HG03378 (cell line): ENCODE results near the gene VAPA.
A peak's percentile ranks its signal among the peaks of the same experiment; 100 is the strongest.

Experiments used
- ATAC-seq: cut with Tn5 transposase; IDR thresholded peaks from one replicate; pipeline ENCODE4 v1.9.1; 2021; ENCODE audit warnings: mild to moderate bottlenecking, moderate library complexity; ENCODE audit not compliant: unreplicated experiment

The VAPA gene, protein sequence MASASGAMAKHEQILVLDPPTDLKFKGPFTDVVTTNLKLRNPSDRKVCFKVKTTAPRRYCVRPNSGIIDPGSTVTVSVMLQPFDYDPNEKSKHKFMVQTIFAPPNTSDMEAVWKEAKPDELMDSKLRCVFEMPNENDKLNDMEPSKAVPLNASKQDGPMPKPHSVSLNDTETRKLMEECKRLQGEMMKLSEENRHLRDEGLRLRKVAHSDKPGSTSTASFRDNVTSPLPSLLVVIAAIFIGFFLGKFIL

DNA sequence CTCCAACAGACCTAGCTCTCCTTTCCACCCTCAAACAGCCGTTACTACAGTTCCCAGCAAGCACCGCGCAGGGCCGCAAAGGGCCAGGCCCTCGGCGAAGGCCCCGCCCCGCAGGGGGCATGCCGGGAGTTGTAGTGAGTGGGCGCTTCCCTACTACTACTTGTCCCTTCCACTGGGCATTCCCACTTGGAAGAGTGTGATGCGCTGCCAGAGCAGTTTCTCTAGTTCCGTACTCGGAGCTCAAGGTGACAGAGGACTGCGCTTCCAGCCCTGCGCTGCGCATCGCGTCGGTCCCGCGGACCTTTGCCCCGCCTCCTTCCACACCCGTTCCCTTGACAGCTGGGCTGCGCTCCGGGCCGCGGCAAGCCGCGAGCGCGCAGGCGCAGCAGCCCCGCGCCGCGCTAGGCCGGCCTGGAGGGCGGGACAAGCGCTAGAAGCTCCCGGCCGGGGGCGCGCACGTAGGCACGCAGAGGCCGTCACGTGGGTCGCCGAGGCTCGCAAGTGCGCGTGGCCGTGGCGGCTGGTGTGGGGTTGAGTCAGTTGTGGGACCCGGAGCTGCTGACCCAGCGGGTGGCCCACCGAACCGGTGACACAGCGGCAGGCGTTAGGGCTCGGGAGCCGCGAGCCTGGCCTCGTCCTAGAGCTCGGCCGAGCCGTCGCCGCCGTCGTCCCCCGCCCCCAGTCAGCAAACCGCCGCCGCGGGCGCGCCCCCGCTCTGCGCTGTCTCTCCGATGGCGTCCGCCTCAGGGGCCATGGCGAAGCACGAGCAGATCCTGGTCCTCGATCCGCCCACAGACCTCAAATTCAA is at the start of gene VAPA:
Gene VAPA (plus strand): TSS at position 491 of the 808 bp plus-strand sequence. CDS start 241 bp downstream, at position 732.
- ATAC-seq, result peak; percentile 91

DNA sequence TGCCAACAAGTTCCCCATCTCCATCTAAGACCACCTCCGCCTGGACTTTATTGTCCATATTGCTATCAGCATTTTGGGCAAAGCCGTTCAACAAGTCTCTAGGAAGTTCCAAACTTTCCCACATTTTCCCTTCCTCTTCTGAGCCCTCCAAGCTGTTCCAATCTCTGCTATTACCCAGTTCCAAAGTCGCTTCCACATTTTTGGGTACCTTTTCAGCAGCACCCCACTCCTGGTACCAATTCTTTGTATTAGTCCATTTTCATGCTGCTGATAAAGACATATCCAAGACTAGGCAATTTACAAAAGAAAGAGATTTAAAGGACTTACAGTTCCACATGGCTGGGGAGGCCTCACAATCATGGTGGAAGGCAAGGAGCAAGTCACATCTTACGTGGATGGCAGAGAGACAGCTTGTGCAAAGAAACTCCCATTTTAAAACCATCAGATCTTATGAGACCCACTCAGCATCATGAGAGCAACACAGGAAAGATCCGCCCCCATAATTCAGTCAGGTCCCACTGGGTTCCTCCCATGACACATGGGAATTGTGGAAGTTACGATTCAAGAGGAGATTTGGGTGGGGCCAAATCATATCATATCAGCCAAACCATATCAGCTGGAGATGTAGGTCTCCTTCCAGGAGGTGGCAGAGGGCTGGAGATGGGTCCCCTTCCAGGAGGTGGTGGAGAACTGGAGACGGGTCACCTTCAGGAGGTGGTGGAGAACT is 47.9 kb upstream of the VAPA start:
- ATAC-seq, result no peak

DNA sequence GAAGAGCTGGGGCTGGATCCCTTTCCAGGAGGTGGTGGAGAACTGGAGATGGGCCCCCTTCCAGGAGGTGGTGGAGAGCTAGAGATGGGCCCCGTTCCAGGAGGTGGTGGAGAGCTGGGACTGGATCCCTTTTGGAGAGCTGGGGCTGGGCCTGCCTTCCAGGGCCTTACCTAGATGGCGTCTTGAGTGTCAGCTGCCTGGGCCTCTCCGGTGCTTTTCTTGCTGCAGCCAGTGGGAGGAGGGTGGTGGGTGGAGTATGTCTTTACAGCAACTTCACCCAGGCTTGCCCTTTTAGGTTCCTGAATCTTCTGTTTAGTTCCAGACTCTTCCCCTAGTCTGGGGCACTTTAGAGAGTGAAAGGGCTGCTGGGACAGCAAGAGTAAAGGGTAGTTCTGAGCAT is 47.2 kb upstream of the VAPA start:
- ATAC-seq, result no peak

DNA sequence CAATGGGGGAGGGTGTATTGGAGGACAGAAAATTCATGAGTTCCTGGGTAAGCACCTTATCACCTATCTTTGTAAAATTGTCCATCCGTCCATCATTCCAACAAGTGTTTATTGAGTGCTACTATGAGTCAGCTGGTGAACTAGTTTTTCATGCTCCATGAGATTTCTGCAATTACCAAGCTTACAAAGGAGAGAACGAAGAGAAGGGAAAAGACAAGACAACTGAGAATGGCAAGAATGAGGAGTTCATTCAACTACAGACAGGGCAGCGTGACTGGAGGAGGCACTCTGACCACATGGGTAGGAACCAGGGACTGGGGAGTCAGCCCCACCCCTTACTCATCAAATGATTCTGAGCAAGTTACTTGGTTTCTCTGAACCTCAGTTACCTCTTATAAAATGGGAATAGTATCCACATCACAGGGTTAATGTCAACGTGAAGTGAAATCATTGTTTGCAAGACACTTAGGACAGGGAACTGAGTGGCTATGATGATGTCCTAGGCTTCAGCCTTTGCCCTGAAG is 46.7 kb upstream of the VAPA start:
- ATAC-seq, result no peak

DNA sequence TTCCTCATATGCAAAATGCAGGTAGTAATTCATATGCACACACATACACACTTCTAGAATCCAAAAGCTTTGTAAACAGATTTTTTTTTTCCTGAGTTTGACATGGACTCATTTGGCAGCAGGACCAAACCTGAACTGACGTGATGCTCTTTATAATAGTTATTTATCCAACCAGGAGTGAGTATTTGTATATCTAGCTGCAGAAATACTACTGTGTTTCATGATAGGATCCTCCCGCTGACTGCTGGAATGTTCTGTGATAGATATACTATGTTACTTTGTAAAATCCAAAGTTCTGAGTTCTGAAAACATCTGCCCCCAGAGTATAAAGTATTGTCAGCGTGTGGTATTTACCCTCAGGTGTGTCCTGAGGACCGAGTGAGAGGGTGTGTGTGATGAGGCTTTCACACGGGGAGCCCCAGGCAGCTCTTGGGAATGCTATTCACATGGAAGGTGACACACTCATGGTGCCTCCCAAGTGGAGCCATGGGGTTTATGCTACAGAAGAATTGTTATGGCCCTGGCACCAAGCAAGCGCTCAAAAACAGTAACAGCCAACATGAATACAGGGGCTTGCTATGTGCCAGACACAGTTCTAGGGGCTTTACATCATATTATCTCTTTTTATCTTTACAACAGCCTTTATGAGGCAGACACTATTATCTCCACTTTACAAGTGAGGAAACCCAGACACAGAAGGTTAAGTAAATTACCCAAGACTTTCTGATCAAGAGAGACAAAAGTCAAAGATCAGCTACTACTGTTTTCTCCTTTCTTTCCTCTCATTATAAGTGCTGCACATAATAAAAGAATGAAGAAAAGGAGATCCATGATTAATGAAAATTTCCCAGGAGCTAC is 44.7 kb upstream of the VAPA start:
- ATAC-seq, result no peak

DNA sequence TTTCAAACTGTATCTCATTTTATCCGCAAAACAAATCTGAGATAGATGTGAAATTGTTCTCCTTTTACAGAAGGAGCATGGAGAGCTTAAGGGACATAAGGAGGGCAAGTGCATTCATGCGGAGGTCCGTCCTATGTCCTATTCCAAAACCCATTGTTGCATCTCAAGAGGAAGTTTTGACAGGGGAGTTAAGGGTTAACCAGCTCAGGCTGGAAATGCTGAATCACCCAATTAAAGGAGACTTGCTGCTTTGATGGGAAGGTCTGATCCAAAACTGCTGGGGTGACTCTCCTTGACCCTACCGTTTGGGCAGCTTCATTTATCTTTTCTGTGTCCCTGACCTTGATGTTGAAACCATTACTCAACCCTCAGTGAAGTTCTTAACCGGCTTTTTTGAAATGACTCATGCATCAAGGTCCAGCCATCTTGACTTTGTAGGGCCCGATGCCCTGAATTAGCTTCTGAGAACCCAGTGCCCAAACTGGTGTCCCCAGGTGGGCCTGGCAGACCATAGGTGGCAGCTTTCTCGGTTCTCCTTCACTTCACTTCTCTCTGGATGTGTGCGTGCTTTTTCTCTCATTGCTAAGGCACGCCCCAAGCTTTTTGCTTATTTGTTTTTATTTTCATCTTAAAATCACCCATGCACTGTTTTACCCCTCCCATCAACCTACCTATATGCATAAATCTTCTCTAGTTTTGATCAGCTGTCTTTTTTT is 43.9 kb upstream of the VAPA start:
- ATAC-seq, result peak; percentile 72

DNA sequence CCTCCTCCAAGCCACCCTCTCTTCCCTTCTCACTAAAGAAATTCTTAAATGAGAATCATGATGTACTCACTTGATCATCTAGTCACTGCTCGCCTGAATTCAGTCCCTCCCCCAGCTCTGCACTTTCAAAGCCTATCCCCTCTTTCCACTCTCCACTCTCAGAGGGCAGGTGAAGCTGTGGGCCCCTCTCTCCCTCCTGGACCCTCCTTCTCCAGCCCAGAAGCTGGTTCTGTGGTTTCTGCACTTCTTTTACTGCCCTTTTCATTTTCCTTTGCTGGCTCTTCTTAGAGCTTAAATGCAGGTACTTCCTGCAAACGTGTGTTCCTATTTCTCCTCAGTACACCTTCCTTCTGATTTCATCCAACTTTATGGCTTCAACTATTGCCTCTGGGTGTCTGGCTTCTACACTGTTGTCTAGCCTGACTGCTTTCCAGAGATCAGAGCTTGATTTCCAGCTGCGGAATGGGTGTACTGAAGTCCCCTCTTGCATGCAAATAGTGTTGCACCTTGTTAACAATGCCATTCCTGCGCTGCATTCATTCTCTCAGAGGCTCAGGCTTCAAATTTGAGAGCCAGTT is 43.3 kb upstream of the VAPA start:
- no peak for ATAC-seq

DNA sequence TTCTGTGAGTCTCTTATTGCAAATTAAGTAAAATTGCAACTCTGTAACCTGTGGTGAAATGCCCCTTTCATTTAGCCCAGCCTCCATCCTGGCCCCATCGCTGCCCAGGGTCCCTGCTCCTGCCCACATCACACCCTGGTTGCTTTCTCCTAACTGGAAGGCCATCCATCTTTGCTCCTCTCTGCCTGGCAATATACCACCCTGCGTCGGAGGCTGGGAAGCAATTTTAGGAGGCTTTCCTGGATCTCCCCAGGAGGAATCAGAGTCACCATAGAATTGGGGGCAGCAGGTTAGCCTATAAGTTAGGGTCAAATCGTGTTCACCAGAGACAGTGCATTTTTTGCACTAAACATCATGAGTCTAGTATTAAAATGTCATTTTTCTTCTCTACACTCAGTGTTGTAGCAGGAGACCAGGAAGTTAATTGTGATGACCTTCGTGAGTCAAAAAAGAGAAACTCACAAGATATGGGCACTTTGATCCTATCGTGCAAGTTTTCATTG is 42.5 kb upstream of the VAPA start:
- ATAC-seq, result no peak

DNA sequence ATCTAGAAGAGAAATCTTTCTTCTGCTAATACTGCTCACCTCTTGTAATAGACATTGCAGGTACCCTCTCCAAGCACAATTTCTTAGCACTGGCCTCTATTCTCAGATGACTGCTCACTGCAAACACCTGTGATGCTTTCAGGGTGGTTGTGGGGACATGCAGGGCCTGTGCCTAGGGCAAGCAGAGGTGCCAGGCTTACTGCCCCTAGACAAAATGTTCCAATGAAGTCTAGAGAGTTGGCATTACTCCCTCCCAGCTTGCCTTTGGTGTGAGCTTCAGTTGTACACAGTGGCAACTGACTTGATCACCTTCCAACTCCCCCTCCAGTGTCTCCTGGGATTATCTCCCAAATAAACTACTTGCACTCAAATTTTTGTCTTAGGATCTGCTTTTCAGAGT is 41.0 kb upstream of the VAPA start:
- ATAC-seq, result no peak

DNA sequence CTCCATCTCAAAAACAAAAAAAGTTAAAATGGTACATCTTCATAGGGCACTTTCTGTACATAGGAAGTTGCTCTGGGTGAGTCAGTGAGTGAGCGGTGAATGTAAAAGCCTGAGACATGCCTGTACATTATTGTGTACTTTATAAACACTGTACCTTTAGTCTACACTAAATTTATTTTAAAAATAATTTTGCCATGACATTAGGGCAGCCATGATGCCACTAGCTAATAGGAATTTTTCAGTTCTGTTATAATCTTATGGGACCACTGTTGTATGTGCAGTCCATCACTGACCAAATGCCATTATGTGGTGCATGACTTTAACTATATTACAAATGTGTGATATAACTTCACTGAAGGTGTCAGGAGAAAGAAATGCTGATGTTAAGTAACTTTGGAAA is 39.1 kb upstream of the VAPA start:
- no peak for ATAC-seq

DNA sequence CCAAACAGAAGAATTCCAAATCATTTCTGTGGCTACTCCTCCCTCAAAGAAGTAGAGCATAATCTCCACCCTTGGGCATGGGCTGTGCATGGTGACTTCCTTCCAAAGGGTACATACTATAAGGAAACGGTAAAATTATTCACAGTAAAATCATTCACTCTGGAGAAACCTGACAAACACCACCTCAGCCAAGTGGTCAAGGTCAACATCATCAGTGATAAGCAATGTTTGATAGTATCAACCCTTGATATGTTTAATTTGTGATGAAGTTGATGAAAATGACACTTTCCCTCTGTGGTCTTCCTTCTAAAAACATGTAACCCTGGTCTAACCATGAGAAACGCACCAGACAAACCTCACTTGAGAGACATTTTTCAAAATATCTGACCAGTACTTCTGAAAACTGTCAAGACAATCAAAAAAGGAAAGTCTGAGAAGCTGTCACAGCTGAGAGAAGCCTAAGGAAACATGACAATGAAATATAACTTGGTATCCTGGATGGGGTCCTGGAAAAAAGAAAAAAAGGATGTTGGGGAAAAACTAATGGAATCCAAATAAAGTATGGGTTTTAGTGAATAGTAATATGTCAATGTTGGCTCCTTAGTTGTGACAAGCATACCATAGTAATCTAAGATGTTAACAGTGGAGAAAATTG is 37.5 kb upstream of the VAPA start:
- no peak for ATAC-seq

DNA sequence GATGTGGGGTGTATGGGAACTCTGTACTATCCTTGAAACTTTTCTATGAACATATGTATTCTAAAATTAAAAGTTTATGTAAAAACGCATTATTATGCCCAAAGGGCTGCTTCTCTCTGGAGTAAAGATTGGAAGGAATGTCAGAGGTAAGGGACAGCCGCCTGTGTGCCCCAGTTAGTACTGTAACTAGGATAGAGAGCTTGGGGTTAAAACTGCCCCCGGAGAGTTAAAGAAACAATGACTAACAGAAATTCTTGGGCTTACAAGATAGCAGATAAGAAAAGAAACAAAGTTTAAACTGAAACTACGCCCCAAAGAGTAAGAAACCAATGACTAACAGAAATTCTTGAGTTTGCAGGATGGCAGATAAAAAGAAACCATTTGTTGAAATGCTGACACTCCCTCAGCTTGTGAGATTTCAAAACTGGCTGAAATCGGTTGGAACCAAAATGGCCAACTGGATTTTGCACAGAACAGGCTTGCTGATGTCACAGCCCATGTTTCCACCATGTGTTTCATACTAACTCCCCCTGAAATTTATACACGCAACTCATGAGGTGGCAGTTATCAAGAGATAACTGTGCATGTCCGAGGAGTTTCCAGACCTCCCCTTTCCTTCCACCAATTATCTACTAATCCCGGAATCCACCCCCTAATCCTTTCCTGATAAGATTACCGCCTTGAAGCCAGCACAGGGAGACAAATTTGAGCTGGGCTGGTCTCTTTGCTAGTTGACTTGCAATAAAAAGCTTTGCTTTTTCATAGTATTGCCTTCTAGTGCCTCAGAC is 36.8 kb upstream of the VAPA start:
- ATAC-seq, result no peak

DNA sequence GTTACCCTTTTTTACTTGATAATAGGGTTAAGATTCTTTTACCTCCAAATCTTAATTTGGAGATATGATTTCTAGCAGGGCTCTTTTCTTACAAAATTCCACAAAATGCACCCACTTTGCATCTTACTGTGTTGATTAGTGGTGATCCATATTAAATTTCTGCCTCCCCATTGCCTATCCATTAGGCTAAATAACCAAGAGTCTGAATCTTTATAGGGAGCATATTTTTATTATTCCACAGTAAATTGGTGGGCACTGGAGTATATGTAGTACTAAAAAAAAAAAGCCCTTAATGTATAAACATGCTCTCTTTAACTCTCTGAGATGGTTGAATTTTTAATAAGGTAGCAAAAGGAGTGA is 36.2 kb upstream of the VAPA start:
- ATAC-seq, result no peak

DNA sequence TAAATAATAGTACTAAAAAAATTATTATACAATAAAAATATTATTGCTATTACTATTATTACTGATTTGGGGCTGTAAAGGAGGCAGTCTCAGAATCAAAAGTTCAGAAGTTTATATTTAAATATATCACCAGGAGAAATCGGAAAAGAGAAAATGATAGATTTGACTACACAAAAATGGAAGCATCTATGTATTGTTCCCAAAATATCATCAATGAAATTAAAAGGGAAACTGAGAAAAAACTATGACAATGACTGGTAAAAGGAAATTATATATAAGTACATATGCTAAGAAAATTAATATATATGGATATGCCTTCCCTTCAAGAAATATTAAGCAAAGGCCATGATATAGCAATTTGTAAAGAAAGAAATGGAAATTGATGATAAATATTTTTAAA is 35.7 kb upstream of the VAPA start:
- ATAC-seq, result no peak

DNA sequence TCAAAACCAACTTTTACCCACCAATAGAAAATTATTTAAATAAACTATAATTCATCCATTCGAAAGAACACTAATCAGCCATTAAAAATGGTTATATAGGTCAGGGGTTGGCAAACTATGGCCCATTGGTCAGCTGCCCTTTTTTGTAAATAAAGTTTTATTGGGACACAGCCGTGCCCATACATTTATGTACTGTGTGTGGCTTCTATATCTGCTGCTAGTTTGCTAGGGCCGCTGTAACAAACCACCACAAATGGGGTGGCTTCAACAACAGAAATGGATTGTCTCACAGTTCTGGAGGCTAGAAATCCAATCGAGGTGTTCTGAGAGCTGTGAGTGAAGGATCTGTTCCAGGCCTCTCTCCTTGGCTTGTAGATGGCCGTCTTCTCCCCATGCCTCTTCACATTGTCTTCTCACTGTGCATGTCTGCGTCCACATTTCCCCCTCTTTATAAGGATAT is 35.0 kb upstream of the VAPA start:
- ATAC-seq, result no peak

DNA sequence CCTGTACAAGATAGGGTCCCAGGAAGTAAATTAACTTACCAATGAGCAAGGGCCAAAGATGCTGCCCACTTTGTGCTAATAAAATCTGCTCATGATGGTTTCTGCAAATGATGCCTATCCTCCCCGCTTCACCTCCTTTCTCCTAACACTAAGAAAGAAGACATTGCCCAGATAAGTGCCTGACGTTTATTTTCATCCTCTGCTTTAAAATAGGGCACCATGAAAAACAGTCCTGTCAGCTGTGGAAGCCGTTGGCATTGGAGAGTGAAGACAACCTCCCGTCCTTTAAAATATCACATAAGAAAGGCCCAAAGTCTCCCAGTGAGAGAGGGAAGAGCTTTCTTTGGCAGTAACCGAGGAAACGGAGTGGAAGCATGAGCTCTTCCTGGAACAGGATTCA is 29.7 kb upstream of the VAPA start:
- ATAC-seq, result no peak

DNA sequence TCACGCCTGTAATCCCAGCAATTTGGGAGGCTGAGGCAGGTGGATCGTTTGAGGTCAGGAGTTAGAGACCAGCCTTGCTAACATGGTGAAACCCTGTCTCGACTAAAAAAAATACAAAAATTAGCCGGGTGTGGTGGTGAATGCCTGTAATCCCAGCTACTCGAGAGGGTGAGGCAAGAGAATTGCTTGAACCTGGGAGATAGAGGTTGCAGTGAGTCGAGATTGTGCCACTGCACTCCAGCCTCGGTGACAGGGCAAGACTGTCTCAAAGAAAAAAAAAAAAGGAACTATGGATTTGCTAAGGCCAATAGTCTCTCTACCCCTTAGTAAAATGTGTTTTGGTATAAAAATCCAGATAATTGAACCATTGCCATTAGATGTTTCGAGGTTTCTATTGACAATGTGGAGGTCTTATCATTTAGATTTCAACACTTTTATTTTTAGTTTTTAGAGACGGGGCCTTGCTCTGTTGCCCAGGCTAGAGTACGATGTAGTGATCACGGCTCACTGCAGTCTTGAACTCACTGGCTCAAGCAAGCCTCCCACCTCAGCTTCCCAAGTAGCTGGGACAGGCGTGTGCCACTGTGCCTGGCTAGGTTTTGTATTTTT is 29.2 kb upstream of the VAPA start:
- ATAC-seq, result no peak
